NCI-H146 (cell line): Measurements from ENCODE around the gene RAB4B.
"Not testable (repeated sequence)": the region's sequence is repeated elsewhere in the genome, so short reads cannot be mapped to it uniquely, and the experiment has no call there.

Experiments
- DNase-seq: peaks from one replicate; lab custom pipeline; 2025; lab: John Stamatoyannopoulos, UW

Gene RAB4B

GRCh38 chr19:40822704-40823553 lies 44.9 kb downstream of the RAB4B start:
- DNase-seq, result not testable (repeated sequence)

GRCh38 chr19:40824916-40825315 lies 46.9 kb downstream of the RAB4B start:
- not testable (repeated sequence) for DNase-seq

DNA sequence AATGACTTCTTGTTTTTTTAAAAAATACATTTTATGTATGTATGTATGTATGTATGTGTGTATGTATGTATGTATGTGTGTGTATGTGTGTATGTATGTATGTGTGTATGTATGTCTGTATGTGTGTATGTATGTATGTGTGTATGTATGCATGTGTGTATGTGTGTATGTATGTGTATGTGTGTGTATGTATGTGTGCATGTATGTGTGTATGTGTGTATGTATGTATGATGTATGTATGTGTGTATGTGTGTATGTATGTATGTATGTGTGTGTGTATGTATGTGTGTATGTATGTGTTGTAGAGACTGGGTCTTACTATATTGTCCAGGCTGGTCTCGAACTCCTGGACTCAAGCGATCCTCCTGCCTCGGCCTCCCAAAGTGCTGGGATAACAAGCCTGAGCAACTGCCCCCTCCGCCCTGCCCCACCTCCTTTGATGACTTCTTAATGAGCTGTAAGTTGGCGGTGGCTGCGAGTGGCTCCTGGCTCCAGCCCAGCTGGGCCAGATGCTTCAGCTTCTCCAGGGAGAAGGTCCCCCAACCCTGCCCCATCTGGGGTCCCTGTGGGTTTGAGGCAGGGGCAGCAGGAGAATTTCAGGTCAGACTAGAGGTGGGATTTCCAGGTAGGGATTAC lies 47.5 kb downstream of the RAB4B start:
- DNase-seq, result not testable (repeated sequence)

DNA sequence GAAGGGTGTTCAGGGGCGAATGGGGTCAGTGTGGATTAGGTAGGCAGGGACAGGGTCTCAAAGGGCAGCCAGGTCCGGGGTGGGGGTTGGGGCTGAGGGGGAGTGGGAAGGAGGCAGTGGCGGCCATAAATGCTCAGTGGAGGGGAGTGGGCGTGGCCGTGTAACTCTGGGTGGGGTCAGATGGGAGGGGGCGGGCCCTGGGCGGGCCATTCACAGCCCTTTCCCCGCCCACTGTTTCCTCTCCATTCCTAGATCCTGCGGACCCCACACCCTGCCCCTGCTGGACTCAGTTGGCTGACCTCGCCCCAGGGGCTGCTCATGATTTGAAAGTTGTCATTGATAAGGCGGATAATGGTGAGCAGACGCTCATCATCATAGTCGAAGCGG lies 48.3 kb downstream of the RAB4B start:
- DNase-seq, result not testable (repeated sequence)

GRCh38 chr19:40826699-40827385 lies 48.8 kb downstream of the RAB4B start:
- not testable (repeated sequence) for DNase-seq

DNA sequence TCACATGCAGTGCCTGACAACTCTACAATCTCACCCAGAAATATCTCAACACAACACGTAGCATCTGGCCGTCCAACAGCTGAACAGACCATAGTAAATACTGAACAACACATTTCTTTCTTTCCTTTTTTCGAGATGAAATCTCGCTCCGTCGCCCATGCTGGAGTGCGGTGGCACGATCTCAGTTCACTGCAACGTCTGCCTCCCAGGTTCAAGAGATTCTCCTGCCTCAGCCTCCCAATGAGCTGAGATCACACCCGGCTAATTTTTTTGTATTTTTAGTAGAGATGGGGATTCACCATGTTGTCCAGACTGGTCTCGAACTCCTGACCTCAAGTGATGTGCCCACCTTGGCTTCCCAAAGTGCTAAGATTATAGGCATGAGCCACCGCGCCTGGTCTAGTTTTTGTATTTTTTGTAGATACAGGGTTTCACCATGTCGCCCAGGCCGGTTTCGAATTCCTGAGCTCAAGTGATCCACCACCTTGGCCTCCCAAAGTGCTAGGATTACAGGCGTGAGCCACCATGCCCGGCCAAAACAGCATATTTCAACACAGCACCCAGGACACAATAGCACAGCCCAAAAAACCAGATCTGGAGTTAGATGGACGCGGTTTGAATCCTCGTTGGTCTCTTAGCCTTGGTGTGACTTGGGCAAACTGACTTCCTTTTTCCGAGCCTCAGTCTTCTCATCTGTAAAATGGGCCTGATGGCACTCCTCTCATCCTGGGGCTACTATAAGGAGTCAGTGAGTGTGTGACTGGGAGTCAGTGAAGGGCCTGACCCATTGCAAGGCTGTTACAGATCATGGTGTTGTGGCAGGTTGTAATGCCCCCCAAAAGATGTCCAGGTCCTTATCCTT lies 49.6 kb downstream of the RAB4B start:
- no peak for DNase-seq

DNA sequence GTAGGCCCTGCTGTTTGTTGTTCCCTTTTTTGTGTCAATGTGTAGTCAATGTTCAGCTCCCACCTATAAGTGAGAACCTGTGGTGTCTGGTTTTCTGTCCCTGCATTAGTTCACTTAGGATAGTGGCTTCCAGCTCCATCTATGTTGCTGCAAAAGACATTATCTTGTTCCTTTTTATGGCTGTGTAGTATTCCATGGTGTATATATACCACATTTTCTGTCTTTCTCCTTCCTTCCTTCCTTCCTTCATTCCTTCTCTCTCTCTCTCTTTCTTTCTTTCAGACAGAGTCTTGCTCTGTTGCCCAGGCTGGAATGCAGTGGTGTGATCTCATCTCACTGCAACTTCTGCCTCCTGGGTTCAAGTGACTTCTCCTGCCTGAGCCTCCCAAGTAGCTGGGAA lies 51.2 kb downstream of the RAB4B start:
- DNase-seq, result no peak

DNA sequence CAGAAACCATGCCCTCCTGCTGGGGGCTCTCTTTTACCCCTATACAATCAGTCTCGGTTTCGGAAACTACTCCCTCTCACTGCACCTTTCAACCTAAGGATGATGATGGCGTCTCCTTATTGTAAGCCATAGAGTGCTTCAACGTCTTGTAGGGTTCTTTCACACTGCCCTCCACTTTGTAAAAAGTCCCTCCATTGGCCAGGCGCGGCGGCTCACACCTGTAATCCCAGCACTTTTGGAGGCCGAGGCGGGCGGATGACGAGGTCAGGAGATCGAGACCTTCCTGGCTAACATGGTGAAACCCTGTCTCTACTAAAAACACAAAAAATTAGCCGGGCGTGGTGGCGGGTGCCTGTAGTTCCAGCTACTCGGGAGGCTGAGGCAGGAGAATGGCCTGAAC lies 52.7 kb downstream of the RAB4B start:
- DNase-seq, result not testable (repeated sequence)

- no peak for DNase-seq
Observed at GRCh38 chr19:40831502-40832430, 53.7 kb downstream of the RAB4B start.

DNA sequence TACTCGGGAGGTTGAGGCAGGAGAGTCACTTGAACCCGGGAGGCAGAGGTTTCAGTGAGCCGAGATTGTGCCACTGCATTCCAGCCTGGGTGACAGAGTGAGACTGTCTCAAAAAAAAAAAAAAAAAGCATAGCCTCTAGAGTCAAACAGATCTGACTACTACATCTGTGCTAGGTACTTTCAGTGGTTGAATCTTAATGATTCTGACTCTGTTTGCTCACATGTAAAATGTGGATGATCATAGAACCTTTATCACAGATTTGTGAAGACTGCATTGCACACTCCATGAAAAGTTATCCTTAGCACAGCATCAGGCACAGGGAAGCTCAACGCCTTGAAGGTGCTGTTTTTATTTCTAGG lies 54.4 kb downstream of the RAB4B start:
- DNase-seq, result not testable (repeated sequence)

GRCh38 chr19:40833728-40834533 lies 55.9 kb downstream of the RAB4B start:
- not testable (repeated sequence) for DNase-seq

DNA sequence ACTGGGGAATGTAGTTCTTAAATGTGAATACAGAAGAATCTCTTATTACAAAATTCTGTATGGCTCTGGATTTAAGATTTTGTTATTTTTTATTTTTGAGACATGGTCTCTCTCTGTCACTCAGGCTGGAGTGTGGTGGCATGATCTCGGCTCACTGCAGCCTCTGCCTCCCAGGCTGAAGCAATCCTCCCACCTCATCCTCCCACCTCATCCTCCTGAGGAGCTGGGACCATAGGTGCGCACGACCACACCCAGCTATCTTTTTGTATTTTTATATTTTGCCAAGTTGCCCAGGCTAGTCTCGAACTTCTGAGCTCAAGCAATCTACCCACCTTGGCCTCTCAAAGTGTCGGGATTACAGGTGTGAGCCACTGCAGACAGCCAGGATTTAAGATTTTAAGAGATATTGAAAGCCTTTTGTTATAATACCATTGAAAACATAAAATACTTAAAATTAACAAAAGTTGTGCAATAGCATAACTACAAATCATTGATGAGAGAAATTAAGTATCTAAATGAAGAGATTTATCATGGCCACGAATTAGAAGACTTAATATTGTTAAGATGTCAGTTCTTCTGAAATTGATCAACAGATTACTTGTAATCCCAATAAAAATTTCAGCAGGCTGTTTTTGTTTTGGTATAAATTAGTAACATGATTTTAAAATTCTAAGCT lies 58.8 kb downstream of the RAB4B start:
- no peak for DNase-seq

GRCh38 chr19:40838477-40838876 lies 60.4 kb downstream of the RAB4B start:
- not testable (repeated sequence) for DNase-seq

DNA sequence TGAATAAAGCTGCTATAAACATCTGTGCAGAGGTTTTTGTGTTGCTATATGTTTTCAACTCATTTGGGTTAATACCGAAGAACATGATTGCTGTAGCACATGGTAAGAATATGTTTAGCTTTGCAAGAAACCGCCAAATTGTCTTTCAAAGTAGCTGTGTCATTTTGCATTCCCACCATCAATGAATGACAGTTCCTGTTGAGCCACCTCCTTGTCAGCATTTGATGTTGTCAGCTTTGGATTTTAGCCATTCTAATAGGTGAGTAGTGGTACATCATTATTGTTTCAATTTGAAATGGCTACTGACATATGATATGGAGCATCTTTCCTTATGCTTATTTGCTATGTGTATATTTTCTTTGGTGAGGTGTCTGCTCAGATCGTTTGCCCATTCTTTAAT lies 64.0 kb downstream of the RAB4B start:
- DNase-seq, result not testable (repeated sequence)

GRCh38 chr19:40842997-40843652 lies 65.1 kb downstream of the RAB4B start:
- not testable (repeated sequence) for DNase-seq

- not testable (repeated sequence) for DNase-seq
Observed at GRCh38 chr19:40843653-40844052, 65.6 kb downstream of the RAB4B start.
